Gastrocnemius medialis (tissue), 4 donors: ENCODE results near the gene LMAN1. TPM values are rescaled to one million over a fixed set of nuclear protein-coding genes. Genes with fewer than 3 reads are reported as not detected.

ENCODE experiments used
- ATAC-seq, 2 donors: fragments of 150-250 bp; one replicate each; pipeline ENCODE4 v1.9.1; 2016
- DNase-seq, 2 donors: peaks; one replicate each; pipeline ENCODE4 v3.0.0-alpha.2; 2019
- H3K27ac ChIP-seq, 4 donors: fragments of 200-600 bp; sonication (generic); 1 replicate in 1 of 4; 2 replicates in 3 of 4; pipeline ENCODE4 v1.5.1; 2016 to 2018; ENCODE audit warnings: mild to moderate bottlenecking in 2 of 4, moderate library complexity in 1 of 4
- H3K27me3 ChIP-seq, 3 donors: fragments of 200-600 bp; sonication (generic) in 2 of 3; 1 replicate in 1 of 3; 2 replicates in 2 of 3; pipeline versions ENCODE4 v1.5.1 to v1.6.0; 2016 to 2019; ENCODE audit warnings: mild to moderate bottlenecking in 1 of 3, moderate library complexity in 1 of 3
- H3K36me3 ChIP-seq, 2 donors: fragments of 200-600 bp; sonication (generic) in 1 of 2; one replicate each; pipeline ENCODE4 v1.5.1; 2017 to 2018
- H3K4me1 ChIP-seq, 2 donors: fragments of 200-600 bp; sonication (generic) in 1 of 2; one replicate each; pipeline ENCODE4 v1.5.1; 2016 to 2017; ENCODE audit warnings: mild to moderate bottlenecking in 2 of 2
- H3K4me3 ChIP-seq, 4 donors: fragments of 200-600 bp; sonication (generic) in 3 of 4; 1 replicate in 1 of 4; 2 replicates in 3 of 4; pipeline ENCODE4 v1.5.1; 2016 to 2019; ENCODE audit warnings: mild to moderate bottlenecking in 2 of 4
- H3K9me3 ChIP-seq, 3 donors: fragments of 200-600 bp; sonication (generic) in 2 of 3; 1 replicate in 1 of 3; 2 replicates in 2 of 3; pipeline ENCODE4 v1.5.1; 2016 to 2019
- CTCF ChIP-seq, 5 experiments: fragments of 450-650 bp in 3 of 5; fragments of 200-600 bp in 2 of 5; sonication (generic) in 2 of 5; IDR thresholded peaks in 4 of 5; conservative IDR thresholded peaks in 1 of 5; 1 replicate in 4 of 5; 2 replicates in 1 of 5; pipeline ENCODE4 v1.5.1; 2016 to 2019; ENCODE audit warnings: antibody characterized with exemption in 5 of 5, mild to moderate bottlenecking in 3 of 5, moderate library complexity in 3 of 5
- POLR2A ChIP-seq, 2 donors: fragments of 450-650 bp; IDR thresholded peaks; one replicate each; pipeline ENCODE4 v1.6.1; 2017; ENCODE audit warnings: antibody characterized with exemption in 2 of 2, mild to moderate bottlenecking in 2 of 2, moderate library complexity in 2 of 2
- in situ Hi-C, 4 donors: fragments of 200-750 bp; cut with MboI; loops; one replicate each; pipeline versions ENCODE4 v1.15.0 to v1.8.0; 2017; ENCODE audit warnings: low sequenced_read_pairs in 4 of 4
- intact Hi-C: fragments of 100-400 bp; cut with DNase I; formaldehyde crosslinking; loops from one replicate; pipeline ENCODE4 v1.15.1; 2023; ENCODE audit warnings: low total_unique reads
- total RNA-seq, 4 donors: library from RNA; depleted of rRNA; stranded (reverse); fragments of >200 nt; gene quantifications; one replicate each; pipeline versions ENCODE4 v1.1.0 to v1.2.3, GENCODE V29; 2016

The LMAN1 gene
- total RNA-seq, 4 donors from 2014 or later: 48.6 to 74.8 (median 59.2) TPM

- H3K9me3 ChIP-seq: no peaks in the 10 kb centered on the region
- no peaks in the 10 kb centered on the region for H3K4me1 ChIP-seq
- DNase-seq: no peak
- no peak for ATAC-seq
- in situ Hi-C loops: loop anchor here in 3 of 4 donors (5.0 to 25.0 kb wide), 3 partner anchors 97 to 110 kb away; no protein-coding TSS in a partner anchor
- no peak overlapping the region for H3K4me3 ChIP-seq
- H3K27me3 ChIP-seq: peaks cover 0 to 6% (median 3%) of the 10 kb centered on the region in 3 donors
- intact Hi-C loops: no loop called here
- H3K27ac ChIP-seq: no peak overlapping the region
- no peaks in the 10 kb centered on the region for H3K36me3 ChIP-seq
- TF ChIP-seq CTCF (IDR thresholded peaks at IDR 0.05 in 4 of 5, conservative IDR thresholded peaks at IDR 0.05 in 1 of 5) (no peak), POLR2A (IDR thresholded peaks at IDR 0.05) (no peak)
Measured at GRCh38 chr18:59305295-59305694, 53.8 kb downstream of the LMAN1 start.

- no peaks in the 10 kb centered on the region for H3K36me3 ChIP-seq
- H3K9me3 ChIP-seq: no peaks in the 10 kb centered on the region
- no peak overlapping the region for H3K27ac ChIP-seq
- H3K4me3 ChIP-seq: no peak overlapping the region
- peaks cover 0 to 3% (median 2%) of the 10 kb centered on the region in 3 donors for H3K27me3 ChIP-seq
- intact Hi-C loops: no loop called here
- DNase-seq (no peak), ATAC-seq (no peak)
- TF ChIP-seq CTCF (IDR thresholded peaks at IDR 0.05 in 4 of 5, conservative IDR thresholded peaks at IDR 0.05 in 1 of 5) (no peak), POLR2A (IDR thresholded peaks at IDR 0.05) (no peak)
- no peaks in the 10 kb centered on the region for H3K4me1 ChIP-seq
- in situ Hi-C loops: loop anchor here in 2 of 4 donors (10.0 to 25.0 kb wide), 2 partner anchors 109 to 111 kb away; no protein-coding TSS in a partner anchor
Measured at GRCh38 chr18:59303656-59304195, 55.3 kb downstream of the LMAN1 start.

- intact Hi-C loops (no loop called here), in situ Hi-C loops (loop anchor here in 2 of 4 donors (10.0 to 25.0 kb wide), 2 partner anchors 109 to 112 kb away; no protein-coding TSS in a partner anchor)
- DNase-seq (no peak), ATAC-seq (no peak)
- H3K9me3 ChIP-seq: no peaks in the 10 kb centered on the region
- H3K27me3 ChIP-seq: peaks cover 0 to 3% (median 2%) of the 10 kb centered on the region in 3 donors
- no peak overlapping the region for H3K27ac ChIP-seq
- H3K36me3 ChIP-seq: no peaks in the 10 kb centered on the region
- TF ChIP-seq POLR2A (IDR thresholded peaks at IDR 0.05) (no peak), CTCF (IDR thresholded peaks at IDR 0.05 in 4 of 5, conservative IDR thresholded peaks at IDR 0.05 in 1 of 5) (no peak)
- no peak overlapping the region for H3K4me3 ChIP-seq
- no peaks in the 10 kb centered on the region for H3K4me1 ChIP-seq
Measured at GRCh38 chr18:59303006-59303405, 56.1 kb downstream of the LMAN1 start.

- in situ Hi-C loops: loop anchor here in 2 of 4 donors (10.0 to 25.0 kb wide), 2 partner anchors 110 to 113 kb away; no protein-coding TSS in a partner anchor
- intact Hi-C loops: no loop called here
- Histone ChIP-seq H3K36me3 (no peaks in the 10 kb centered on the region), H3K4me1 (no peaks in the 10 kb centered on the region), H3K4me3 (no peak overlapping the region), H3K27ac (no peak overlapping the region), H3K27me3 (peaks cover 0 to 3% (median under 1%) of the 10 kb centered on the region in 3 donors), H3K9me3 (no peaks in the 10 kb centered on the region)
- ATAC-seq (no peak), DNase-seq (no peak)
- TF ChIP-seq CTCF (IDR thresholded peaks at IDR 0.05 in 4 of 5, conservative IDR thresholded peaks at IDR 0.05 in 1 of 5) (no peak), POLR2A (IDR thresholded peaks at IDR 0.05) (no peak)
Measured at GRCh38 chr18:59301929-59302328, 57.1 kb downstream of the LMAN1 start.
